Neutrophil (primary cell): ENCODE measurements around the gene MRPL28.

Experiments used
- H3K27ac ChIP-seq: fragments of 200-600 bp; sonication (generic); 2 replicates; pipeline ENCODE4 v1.5.1; 2016; ENCODE audit warnings: mild to moderate bottlenecking, moderate library complexity
- H3K27me3 ChIP-seq: fragments of 200-600 bp; sonication (generic); 2 replicates; pipeline ENCODE4 v1.6.0; 2016; ENCODE audit warnings: mild to moderate bottlenecking
- H3K36me3 ChIP-seq: fragments of 200-600 bp; sonication (generic); 2 replicates; pipeline ENCODE4 v1.5.1; 2017
- H3K4me1 ChIP-seq, 2 experiments: fragments of 200-600 bp in 1 of 2; sonication (generic) in 1 of 2; 1 replicate in 1 of 2; 2 replicates in 1 of 2; pipeline versions ENCODE4 v1.5.1 to v1.6.1; 2013 to 2016; ENCODE audit warnings: low read depth in 1 of 2, low read length in 1 of 2, mild to moderate bottlenecking in 1 of 2, moderate library complexity in 1 of 2; ENCODE audit not compliant: control insufficient read depth in 1 of 2, insufficient read depth in 1 of 2
- H3K4me3 ChIP-seq, 2 experiments: fragments of 200-600 bp in 1 of 2; sonication (generic) in 1 of 2; 1 replicate in 1 of 2; 2 replicates in 1 of 2; pipeline ENCODE4 v1.5.1; 2013 to 2016; ENCODE audit warnings: low read depth in 1 of 2, low read length in 1 of 2, mild to moderate bottlenecking in 1 of 2, moderate library complexity in 1 of 2
- H3K9me3 ChIP-seq: fragments of 200-600 bp; sonication (generic); 2 replicates; pipeline ENCODE4 v1.5.1; 2016
- CTCF ChIP-seq: fragments of 200-600 bp; sonication (generic); IDR thresholded peaks from 2 replicates; pipeline ENCODE4 v1.5.1; 2016; ENCODE audit warnings: antibody characterized with exemption

Gene MRPL28

GRCh38 chr16:375927-376816 lies 5.8 kb upstream of the MRPL28 start:
- H3K9me3 ChIP-seq = no peaks in the 10 kb centered on the region
- H3K36me3 ChIP-seq = peaks cover 68% of the 10 kb centered on the region
- H3K4me1 ChIP-seq = peaks cover 20 to 21% of the 10 kb centered on the region in 2 experiments
- TF ChIP-seq CTCF = no peak
- no peak overlapping the region for H3K27ac ChIP-seq
- no peaks in the 10 kb centered on the region for H3K27me3 ChIP-seq
- no peak overlapping the region for H3K4me3 ChIP-seq

GRCh38 chr16:375212-375611 lies 4.9 kb upstream of the MRPL28 start:
- no peak overlapping the region for H3K27ac ChIP-seq
- H3K9me3 ChIP-seq = no peaks in the 10 kb centered on the region
- peaks cover 19% of the 10 kb centered on the region in 2 experiments for H3K4me1 ChIP-seq
- H3K27me3 ChIP-seq = no peaks in the 10 kb centered on the region
- no peak overlapping the region for H3K4me3 ChIP-seq
- H3K36me3 ChIP-seq = peaks cover 70% of the 10 kb centered on the region
- TF ChIP-seq CTCF = no peak

GRCh38 chr16:374616-374926 lies 4.2 kb upstream of the MRPL28 start:
- Histone ChIP-seq H3K27me3 (peaks cover 6% of the 10 kb centered on the region), H3K36me3 (peaks cover 73% of the 10 kb centered on the region), H3K4me1 (peaks cover 18% of the 10 kb centered on the region in 2 experiments), H3K9me3 (no peaks in the 10 kb centered on the region), H3K27ac (no peak overlapping the region), H3K4me3 (no peak overlapping the region)
- no peak for TF ChIP-seq CTCF

- H3K4me1 ChIP-seq = peaks cover 16 to 20% of the 10 kb centered on the region in 2 experiments
- no peak overlapping the region for H3K4me3 ChIP-seq
- no peak overlapping the region for H3K27ac ChIP-seq
- H3K27me3 ChIP-seq = peaks cover 8% of the 10 kb centered on the region
- no peak for TF ChIP-seq CTCF
- no peaks in the 10 kb centered on the region for H3K9me3 ChIP-seq
- peaks cover 78% of the 10 kb centered on the region for H3K36me3 ChIP-seq
Observed at GRCh38 chr16:373848-374615, 3.7 kb upstream of the MRPL28 start.

GRCh38 chr16:373020-373598 lies 2.8 kb upstream of the MRPL28 start:
- H3K9me3 ChIP-seq = no peaks in the 10 kb centered on the region
- H3K27ac ChIP-seq = no peak overlapping the region
- no peak overlapping the region for H3K4me3 ChIP-seq
- H3K27me3 ChIP-seq = peaks cover 8% of the 10 kb centered on the region
- no peak for TF ChIP-seq CTCF
- peaks cover 16 to 20% of the 10 kb centered on the region in 2 experiments for H3K4me1 ChIP-seq
- peaks cover 88% of the 10 kb centered on the region for H3K36me3 ChIP-seq
